BLaER1 (cell line): ENCODE measurements around the gene VTCN1.
"Not testable (repeated sequence)": the region's sequence is repeated elsewhere in the genome, so short reads cannot be mapped to it uniquely, and the experiment has no call there.

ENCODE experiments used
- H3K27ac ChIP-seq: shearing (Covaris generic); formaldehyde crosslinking; 2 replicates; pipeline ENCODE4 v1.8.1; 2022
- H3K27me3 ChIP-seq: shearing (Covaris generic); formaldehyde crosslinking; 2 replicates; pipeline ENCODE4 v1.8.1; 2022
- H3K36me3 ChIP-seq: shearing (Covaris generic); formaldehyde crosslinking; 2 replicates; pipeline ENCODE4 v1.8.1; 2022
- H3K4me1 ChIP-seq: shearing (Covaris generic); formaldehyde crosslinking; 2 replicates; pipeline ENCODE4 v1.8.1; 2022
- H3K4me2 ChIP-seq: shearing (Covaris generic); formaldehyde crosslinking; 2 replicates; pipeline ENCODE4 v1.8.1; 2022
- H3K4me3 ChIP-seq: shearing (Covaris generic); formaldehyde crosslinking; 2 replicates; pipeline ENCODE4 v1.8.1; 2022
- H3K9ac ChIP-seq: shearing (Covaris generic); formaldehyde crosslinking; 2 replicates; pipeline ENCODE4 v1.8.1; 2022
- H3K9me3 ChIP-seq: shearing (Covaris generic); formaldehyde crosslinking; 2 replicates; pipeline ENCODE4 v1.8.1; 2022
- H4K20me1 ChIP-seq: shearing (Covaris generic); formaldehyde crosslinking; 2 replicates; pipeline ENCODE4 v1.8.1; 2022
- Cebpa-rat ChIP-seq: shearing (Covaris generic); IDR thresholded peaks from 2 replicates; pipeline ENCODE4 v1.8.1; 2022

VTCN1 gene

GRCh38 chr1:117210831-117211261 lies at the start of gene VTCN1:
Gene VTCN1, minus strand, starts transcription at chr1:117210927. Its CDS starts 72 bp downstream, at chr1:117210855.
- peaks cover 7% of the 10 kb centered on the region; the same call in 1 of the 2 replicates for H3K4me1 ChIP-seq
- no peak for TF ChIP-seq Cebpa-rat
- H3K9me3 ChIP-seq: peaks cover 2% of the 10 kb centered on the region; the same call in 1 of the 2 replicates
- H3K36me3 ChIP-seq: no peaks in the 10 kb centered on the region
- H3K4me2 ChIP-seq: no peak within 1 kb of the TSS
- H4K20me1 ChIP-seq: no peaks in the 10 kb centered on the region
- no peak within 1 kb of the TSS for H3K27ac ChIP-seq
- H3K9ac ChIP-seq: no peak within 1 kb of the TSS
- H3K27me3 ChIP-seq: no peaks in the 10 kb centered on the region
- H3K4me3 ChIP-seq: no peak within 1 kb of the TSS

GRCh38 chr1:117258791-117259190 lies 48.1 kb upstream of the VTCN1 start:
- Histone ChIP-seq H3K9ac (no peak overlapping the region), H3K27me3 (no peaks in the 10 kb centered on the region), H3K9me3 (peaks cover 22% of the 10 kb centered on the region), H3K27ac (no peak overlapping the region), H3K4me1 (no peaks in the 10 kb centered on the region), H3K4me3 (no peak overlapping the region), H3K36me3 (no peaks in the 10 kb centered on the region), H3K4me2 (no peak overlapping the region), H4K20me1 (no peaks in the 10 kb centered on the region)
- no peak for TF ChIP-seq Cebpa-rat

GRCh38 chr1:117258075-117258474 lies 47.3 kb upstream of the VTCN1 start:
- H3K36me3 ChIP-seq, H4K20me1 ChIP-seq, H3K4me2 ChIP-seq, H3K27me3 ChIP-seq, H3K9ac ChIP-seq, H3K4me1 ChIP-seq, H3K4me3 ChIP-seq, H3K27ac ChIP-seq: not testable (repeated sequence)
- H3K9me3 ChIP-seq: peaks cover 22% of the 10 kb centered on the region

GRCh38 chr1:117257291-117257690 lies 46.6 kb upstream of the VTCN1 start:
- H3K27ac ChIP-seq: no peak overlapping the region
- H3K36me3 ChIP-seq: no peaks in the 10 kb centered on the region
- peaks cover 10% of the 10 kb centered on the region for H3K4me1 ChIP-seq
- no peak overlapping the region for H3K9ac ChIP-seq
- H4K20me1 ChIP-seq: no peaks in the 10 kb centered on the region
- H3K4me3 ChIP-seq: no peak overlapping the region
- no peak overlapping the region for H3K4me2 ChIP-seq
- H3K27me3 ChIP-seq: no peaks in the 10 kb centered on the region
- no peak for TF ChIP-seq Cebpa-rat
- peaks cover 22% of the 10 kb centered on the region for H3K9me3 ChIP-seq

- Histone ChIP-seq H3K9me3 (no peaks in the 10 kb centered on the region), H3K4me1 (peaks cover 10% of the 10 kb centered on the region), H3K36me3 (no peaks in the 10 kb centered on the region), H3K27me3 (no peaks in the 10 kb centered on the region), H3K9ac (no peak overlapping the region), H3K4me3 (no peak overlapping the region), H4K20me1 (no peaks in the 10 kb centered on the region), H3K4me2 (no peak overlapping the region), H3K27ac (no peak overlapping the region)
- no peak for TF ChIP-seq Cebpa-rat
Measured at GRCh38 chr1:117250061-117250606, 39.4 kb upstream of the VTCN1 start.

- Histone ChIP-seq H3K27me3 (no peaks in the 10 kb centered on the region), H3K27ac (no peak overlapping the region), H4K20me1 (no peaks in the 10 kb centered on the region), H3K4me3 (no peak overlapping the region), H3K4me2 (no peak overlapping the region), H3K9me3 (no peaks in the 10 kb centered on the region), H3K36me3 (no peaks in the 10 kb centered on the region), H3K9ac (no peak overlapping the region), H3K4me1 (no peaks in the 10 kb centered on the region)
- no peak for TF ChIP-seq Cebpa-rat
Measured at GRCh38 chr1:117244971-117245370, 34.2 kb upstream of the VTCN1 start.

GRCh38 chr1:117244306-117244705 lies 33.6 kb upstream of the VTCN1 start:
- Histone ChIP-seq H3K4me1 (no peaks in the 10 kb centered on the region), H3K4me2 (no peak overlapping the region), H3K27ac (no peak overlapping the region), H3K36me3 (no peaks in the 10 kb centered on the region), H3K4me3 (no peak overlapping the region), H3K9ac (no peak overlapping the region), H4K20me1 (no peaks in the 10 kb centered on the region), H3K27me3 (no peaks in the 10 kb centered on the region), H3K9me3 (no peaks in the 10 kb centered on the region)
- TF ChIP-seq Cebpa-rat: no peak

- Histone ChIP-seq H3K4me1 (no peaks in the 10 kb centered on the region), H3K36me3 (no peaks in the 10 kb centered on the region), H3K9ac (no peak overlapping the region), H4K20me1 (no peaks in the 10 kb centered on the region), H3K9me3 (no peaks in the 10 kb centered on the region), H3K27ac (no peak overlapping the region), H3K4me3 (no peak overlapping the region), H3K27me3 (no peaks in the 10 kb centered on the region), H3K4me2 (no peak overlapping the region)
- TF ChIP-seq Cebpa-rat: no peak
Measured at GRCh38 chr1:117241512-117241911, 30.8 kb upstream of the VTCN1 start.

GRCh38 chr1:117240547-117240946 lies 29.8 kb upstream of the VTCN1 start:
- no peak for TF ChIP-seq Cebpa-rat
- Histone ChIP-seq H3K9me3 (no peaks in the 10 kb centered on the region), H3K4me1 (no peaks in the 10 kb centered on the region), H3K9ac (no peak overlapping the region), H3K27ac (no peak overlapping the region), H3K27me3 (no peaks in the 10 kb centered on the region), H3K4me2 (no peak overlapping the region), H3K36me3 (no peaks in the 10 kb centered on the region), H4K20me1 (no peaks in the 10 kb centered on the region), H3K4me3 (no peak overlapping the region)

GRCh38 chr1:117239467-117239866 lies 28.7 kb upstream of the VTCN1 start:
- H3K36me3 ChIP-seq: no peaks in the 10 kb centered on the region
- H3K27ac ChIP-seq: no peak overlapping the region
- no peaks in the 10 kb centered on the region for H3K4me1 ChIP-seq
- H3K9me3 ChIP-seq: no peaks in the 10 kb centered on the region
- TF ChIP-seq Cebpa-rat: no peak
- no peak overlapping the region for H3K4me3 ChIP-seq
- no peaks in the 10 kb centered on the region for H4K20me1 ChIP-seq
- H3K9ac ChIP-seq: no peak overlapping the region
- H3K4me2 ChIP-seq: no peak overlapping the region
- no peaks in the 10 kb centered on the region for H3K27me3 ChIP-seq

- no peak for TF ChIP-seq Cebpa-rat
- no peaks in the 10 kb centered on the region for H3K27me3 ChIP-seq
- no peak overlapping the region for H3K9ac ChIP-seq
- no peaks in the 10 kb centered on the region for H4K20me1 ChIP-seq
- no peak overlapping the region for H3K4me2 ChIP-seq
- no peaks in the 10 kb centered on the region for H3K36me3 ChIP-seq
- no peak overlapping the region for H3K4me3 ChIP-seq
- H3K9me3 ChIP-seq: no peaks in the 10 kb centered on the region
- no peaks in the 10 kb centered on the region for H3K4me1 ChIP-seq
- no peak overlapping the region for H3K27ac ChIP-seq
Measured at GRCh38 chr1:117237726-117238381, 27.1 kb upstream of the VTCN1 start.
